AG04449 (cell line): ENCODE results near the gene KAZALD1.

ENCODE experiments used
- CTCF ChIA-PET: fragments of 350-600 bp; formaldehyde crosslinking; extraction: SDS; loops from one replicate; lab custom pipeline; 2021; ENCODE audit warnings: antibody characterized with exemption; lab: Yijun Ruan, JAX
- POLR2A ChIA-PET: fragments of 400-600, 350-600 bp; formaldehyde crosslinking; extraction: SDS; loops from one replicate; lab custom pipeline; 2020; ENCODE audit warnings: antibody characterized with exemption, inconsistent platforms; lab: Yijun Ruan, JAX
- DNase-seq: peaks from one replicate; pipeline ENCODE4 v3.0.0-alpha.2; 2010; ENCODE audit warnings: low read depth, low spot score
- H3K4me3 ChIP-seq: 2 replicates; pipeline ENCODE4 v1.5.1; 2011; ENCODE audit warnings: low read depth, mild to moderate bottlenecking, control low read depth, low read length
- TF ChIP-seq, protein P1 (sequence below): IDR thresholded peaks from one replicate; pipeline ENCODE4 v1.5.1; 2011; ENCODE audit warnings: mild to moderate bottlenecking, moderate library complexity, low read length, control low read depth, inconsistent platforms; ENCODE audit not compliant: insufficient read depth; ENCODE audit errors: missing control alignments

The KAZALD1 gene

DNA sequence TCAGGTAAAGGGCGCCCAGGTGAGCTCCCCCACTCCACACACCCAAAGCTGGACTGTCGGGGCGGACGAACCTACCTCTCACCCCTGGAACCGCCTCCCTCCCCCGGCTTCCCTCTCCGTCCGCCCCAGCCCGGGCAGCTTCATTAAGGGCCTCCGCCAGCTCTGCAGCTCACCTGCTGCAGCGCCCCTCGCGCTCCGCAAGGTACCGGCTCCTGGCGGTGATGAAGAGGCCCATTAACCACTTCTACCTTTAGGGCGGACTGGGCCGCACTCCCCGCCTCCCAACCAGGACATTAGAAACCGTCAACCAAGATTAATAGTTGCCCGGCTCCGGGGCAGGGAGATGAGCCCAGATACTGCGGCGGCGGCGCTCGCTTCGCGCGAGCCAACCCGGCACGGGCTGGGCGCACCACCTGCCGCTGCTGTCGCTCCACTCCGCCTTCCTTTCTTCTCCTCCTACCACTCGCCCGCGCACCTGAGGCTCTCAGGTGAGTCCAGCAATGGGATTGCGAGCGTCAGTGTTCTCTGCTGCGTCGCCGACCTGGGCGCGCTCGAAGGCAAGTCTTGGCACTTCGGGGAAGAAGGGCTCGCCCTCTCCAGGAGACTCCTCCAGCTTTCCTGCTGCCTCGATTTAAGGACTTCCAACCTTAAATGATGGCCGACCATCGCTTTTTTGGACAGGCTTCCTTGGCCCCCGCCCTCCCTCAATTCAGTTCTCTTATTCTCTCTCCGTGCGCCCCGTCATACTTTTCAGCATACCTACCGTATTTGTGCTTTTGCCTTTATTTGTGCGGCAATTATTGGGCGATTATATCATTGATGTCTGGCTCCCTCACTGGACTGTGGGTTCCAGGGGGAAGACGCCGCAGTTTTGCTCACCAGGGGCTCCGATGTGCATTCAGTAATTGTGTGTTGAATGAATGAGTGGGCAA, 13.6 kb upstream of the KAZALD1 start:
- DNase-seq, result no peak
- TF ChIP-seq, protein P1, sequence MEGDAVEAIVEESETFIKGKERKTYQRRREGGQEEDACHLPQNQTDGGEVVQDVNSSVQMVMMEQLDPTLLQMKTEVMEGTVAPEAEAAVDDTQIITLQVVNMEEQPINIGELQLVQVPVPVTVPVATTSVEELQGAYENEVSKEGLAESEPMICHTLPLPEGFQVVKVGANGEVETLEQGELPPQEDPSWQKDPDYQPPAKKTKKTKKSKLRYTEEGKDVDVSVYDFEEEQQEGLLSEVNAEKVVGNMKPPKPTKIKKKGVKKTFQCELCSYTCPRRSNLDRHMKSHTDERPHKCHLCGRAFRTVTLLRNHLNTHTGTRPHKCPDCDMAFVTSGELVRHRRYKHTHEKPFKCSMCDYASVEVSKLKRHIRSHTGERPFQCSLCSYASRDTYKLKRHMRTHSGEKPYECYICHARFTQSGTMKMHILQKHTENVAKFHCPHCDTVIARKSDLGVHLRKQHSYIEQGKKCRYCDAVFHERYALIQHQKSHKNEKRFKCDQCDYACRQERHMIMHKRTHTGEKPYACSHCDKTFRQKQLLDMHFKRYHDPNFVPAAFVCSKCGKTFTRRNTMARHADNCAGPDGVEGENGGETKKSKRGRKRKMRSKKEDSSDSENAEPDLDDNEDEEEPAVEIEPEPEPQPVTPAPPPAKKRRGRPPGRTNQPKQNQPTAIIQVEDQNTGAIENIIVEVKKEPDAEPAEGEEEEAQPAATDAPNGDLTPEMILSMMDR, result no peak
- no peak overlapping the region for H3K4me3 ChIP-seq
- CTCF ChIA-PET, result interaction anchor here (1.9 to 35.4 kb wide), 5 partner anchors 7 to 94 kb away, joined by 7 to 1481 read pairs (median 70); partner anchors contain the start of genes KAZALD1, PDZD7 and SFXN3
- POLR2A ChIA-PET, result no interaction called here

DNA sequence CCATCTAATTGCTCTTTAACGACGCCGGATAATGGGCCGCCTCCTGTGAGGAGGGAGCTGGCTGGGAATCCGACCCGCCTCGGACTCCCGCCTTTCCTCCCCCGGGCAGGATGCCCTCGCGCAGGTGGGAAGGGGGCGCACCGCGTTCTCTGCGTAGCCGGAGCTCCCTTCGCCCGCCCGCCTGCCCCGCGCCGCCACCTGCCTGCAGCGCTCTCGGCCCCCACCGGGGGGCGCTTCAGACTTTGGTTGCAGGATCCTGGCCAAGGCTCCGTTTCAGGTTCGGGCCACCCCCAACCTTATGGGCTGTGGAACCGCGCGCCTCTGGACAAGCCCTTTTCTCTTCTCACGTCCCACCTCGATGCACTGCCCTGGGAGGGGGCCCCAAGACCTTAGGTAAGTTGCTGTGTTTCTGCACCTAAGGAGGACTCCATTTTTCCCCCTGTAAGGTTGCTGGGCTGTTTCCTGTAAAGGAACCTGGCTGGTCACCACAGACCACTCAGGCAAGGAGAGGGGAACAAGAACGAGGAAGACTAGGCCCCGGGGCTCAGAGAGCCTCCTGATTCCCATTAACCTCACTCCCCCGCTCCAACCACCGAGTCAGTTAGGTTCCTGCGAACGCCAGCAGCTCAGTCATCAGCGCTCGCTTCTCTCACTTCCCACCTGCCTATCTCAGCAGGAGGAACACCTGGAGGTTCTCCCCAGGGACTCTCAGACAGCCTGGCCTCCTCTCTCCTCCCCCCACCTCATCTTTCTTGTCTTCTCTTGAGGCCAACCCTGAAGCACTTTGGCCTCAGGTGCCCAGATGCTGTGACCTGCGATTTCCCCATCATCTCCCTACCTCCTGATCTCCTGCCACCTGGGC, 11.3 kb upstream of the KAZALD1 start:
- H3K4me3 ChIP-seq, result peak overlapping the region; percentile 40
- TF ChIP-seq, protein P1, result peak; percentile 83
- no peak for DNase-seq
- POLR2A ChIA-PET, result interaction anchor here (4.0 kb wide), 1 partner anchor 8 kb away, joined by 19 read pairs; no protein-coding TSS in a partner anchor
- CTCF ChIA-PET, result interaction anchor here (0.6 to 35.4 kb wide), 19 partner anchors 5 to 305 kb away, joined by 3 to 1481 read pairs (median 6); partner anchors contain the start of genes KAZALD1, PDZD7 and SFXN3

DNA sequence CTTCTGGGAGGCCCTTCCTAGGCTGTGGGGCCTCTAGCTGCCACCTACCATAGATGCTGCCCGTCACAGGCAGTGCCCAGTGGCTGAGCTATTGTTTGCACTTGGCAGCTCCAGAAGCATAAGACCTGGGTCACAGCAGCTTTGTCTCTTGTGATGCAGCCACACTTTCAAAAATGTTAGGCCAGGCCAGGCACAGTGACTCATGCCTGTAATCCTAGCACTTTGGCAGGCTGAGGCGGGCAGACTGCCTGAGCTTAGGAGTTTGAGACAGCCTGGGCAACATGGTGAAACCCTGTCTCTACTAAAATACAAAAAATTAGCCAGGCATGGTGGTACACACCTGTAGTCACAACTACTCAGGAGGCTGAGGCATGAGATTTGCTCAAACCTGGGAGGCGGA, 9.5 kb upstream of the KAZALD1 start:
- ChIA-PET POLR2A (interaction anchor here (1.1 to 4.0 kb wide), 4 partner anchors 9 to 90 kb away, joined by 4 to 19 read pairs (median 8); partner anchors contain the start of gene KAZALD1), CTCF (interaction anchor here (0.9 to 35.4 kb wide), 14 partner anchors 3 to 518 kb away, joined by 3 to 1481 read pairs (median 6); partner anchors contain the start of genes KAZALD1, PDZD7 and SFXN3)
- DNase-seq, result no peak
- no peak overlapping the region for H3K4me3 ChIP-seq
- TF ChIP-seq, protein P1, result no peak

DNA sequence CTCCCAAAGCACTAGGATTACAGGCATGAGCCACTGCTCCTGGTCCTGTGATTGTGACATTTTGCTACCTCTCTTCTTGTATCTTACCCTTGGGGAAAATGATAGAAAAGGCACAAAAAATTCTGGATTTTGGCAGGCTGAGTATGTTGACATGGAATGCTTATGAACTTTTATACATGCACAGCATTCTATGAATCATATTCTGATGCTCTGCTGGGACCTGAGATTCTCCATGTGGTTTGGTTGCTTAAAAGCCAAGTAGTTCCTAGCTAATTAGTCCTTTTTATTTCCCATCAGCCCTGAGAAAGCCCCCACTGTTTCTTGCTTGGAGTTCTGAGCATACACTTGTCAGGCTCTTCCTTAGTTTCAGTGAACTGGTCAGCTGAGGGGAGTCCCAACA, 8.3 kb upstream of the KAZALD1 start:
- no peak for DNase-seq
- no peak overlapping the region for H3K4me3 ChIP-seq
- TF ChIP-seq, protein P1, result no peak
- ChIA-PET POLR2A (interaction anchor here (4.0 kb wide), 1 partner anchor 11 kb away, joined by 19 read pairs; no protein-coding TSS in a partner anchor), CTCF (interaction anchor here (0.7 to 35.4 kb wide), 6 partner anchors 2 to 89 kb away, joined by 3 to 1481 read pairs (median 42); partner anchors contain the start of genes KAZALD1, LZTS2, PDZD7 and SFXN3)

DNA sequence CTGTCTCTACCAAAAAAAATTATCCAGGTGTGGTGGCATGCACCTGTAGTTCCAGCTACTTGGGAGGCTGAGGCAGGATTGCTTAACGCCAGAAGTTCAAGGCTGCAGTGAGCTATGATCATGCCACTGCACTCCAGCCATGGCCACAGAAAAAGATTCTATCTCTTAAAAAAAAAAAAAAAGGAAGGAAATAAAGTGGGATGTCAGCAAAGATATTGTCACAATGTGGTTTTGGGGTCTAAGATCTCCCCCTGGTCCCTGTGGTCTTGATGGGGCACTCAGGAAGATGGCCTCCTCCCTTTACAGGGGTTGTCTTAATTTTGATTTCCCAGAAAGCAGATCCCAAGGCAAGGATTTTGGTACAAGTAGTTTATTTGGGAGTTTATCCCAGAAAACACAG, 7.4 kb upstream of the KAZALD1 start:
- CTCF ChIA-PET, result interaction anchor here (0.7 to 35.4 kb wide), 4 partner anchors 1 to 54 kb away, joined by 3 to 1481 read pairs (median 745); partner anchors contain the start of genes KAZALD1, LZTS2, PDZD7 and SFXN3
- DNase-seq, result no peak
- TF ChIP-seq, protein P1, result no peak
- POLR2A ChIA-PET, result no interaction called here
- H3K4me3 ChIP-seq, result no peak overlapping the region
